HEK293T (cell line): ENCODE measurements around the gene ZNF429.

Experiments used
- CTBP1 ChIP-seq: fragments of 450-650 bp; IDR thresholded peaks from 2 replicates; pipeline ENCODE4 v1.6.1; 2016; ENCODE audit warnings: borderline replicate concordance
- FOXA1 ChIP-seq: fragments of 450-650 bp; IDR thresholded peaks from 2 replicates; pipeline ENCODE4 v1.6.1; 2016; ENCODE audit warnings: mild to moderate bottlenecking
- FOXK2 ChIP-seq: fragments of 450-650 bp; IDR thresholded peaks from 2 replicates; pipeline ENCODE4 v1.6.1; 2016; ENCODE audit warnings: mild to moderate bottlenecking
- FOXM1 ChIP-seq: fragments of 450-650 bp; IDR thresholded peaks from 2 replicates; pipeline ENCODE4 v1.6.1; 2017; ENCODE audit warnings: mild to moderate bottlenecking, borderline replicate concordance
- HDGF ChIP-seq: fragments of 450-650 bp; IDR thresholded peaks from 2 replicates; pipeline ENCODE4 v1.6.1; 2017; ENCODE audit warnings: antibody characterized with exemption, borderline replicate concordance
- NFRKB ChIP-seq: fragments of 450-650 bp; IDR thresholded peaks from 2 replicates; pipeline ENCODE4 v1.6.1; 2016; ENCODE audit warnings: mild to moderate bottlenecking, moderate library complexity
- SP1 ChIP-seq: fragments of 450-650 bp; IDR thresholded peaks from 2 replicates; pipeline ENCODE4 v1.6.1; 2017
- ZNF384 ChIP-seq: fragments of 450-650 bp; IDR thresholded peaks from 2 replicates; pipeline ENCODE4 v1.6.1; 2016

GRCh38 chr19:21585281-21585890 is 80.0 kb downstream of the ZNF429 start:
- TF ChIP-seq FOXK2 (no peak), ZNF384 (no peak), SP1 (no peak), FOXM1 (no peak), NFRKB (no peak), HDGF (no peak), CTBP1 (no peak), FOXA1 (no peak)
